H1 (cell line): ENCODE data around the gene THBS1. TPM values are rescaled to one million over a fixed set of nuclear protein-coding genes. Genes with fewer than 3 reads are reported as not detected.

Experiments
- CTCF ChIA-PET: fragments of 300-600 bp; sonication (Branson Sonifier 250); formaldehyde crosslinking; loops from one replicate; lab custom pipeline; 2021; ENCODE audit not compliant: partially characterized antibody; lab: Charles Lee
- POLR2A ChIA-PET: fragments of 300-600 bp; sonication (Branson Sonifier 250); formaldehyde crosslinking; loops from one replicate; lab custom pipeline; 2021; ENCODE audit warnings: inconsistent platforms; ENCODE audit not compliant: partially characterized antibody; lab: Charles Lee
- DNase-seq, 2 experiments: peaks; one replicate each; pipeline versions ENCODE4 v3.0.0 to v3.0.0-alpha.2; 2010 to 2022; ENCODE audit warnings: low spot score in 2 of 2, low read depth in 1 of 2, mixed read lengths in 1 of 2
- FAIRE-seq: peaks from 2 replicates; lab custom pipeline; 2011; peaks lifted over from hg19 to GRCh38; lab: Jason Lieb, UNC
- H2AFZ ChIP-seq: 2 replicates; pipeline ENCODE4 v1.8.1; 2012; ENCODE audit warnings: low read length, inconsistent platforms
- H2AK5ac ChIP-seq: 2 replicates; pipeline ENCODE4 v1.6.1; 2013; ENCODE audit warnings: low read depth, low read length
- H2BK120ac ChIP-seq: replicated peaks from 2 replicates; pipeline ENCODE3; 2013; ENCODE audit warnings: low read depth, low read length, inconsistent platforms
- H2BK12ac ChIP-seq: 2 replicates; pipeline ENCODE4 v1.6.1; 2013; ENCODE audit warnings: low read depth, low read length
- H2BK15ac ChIP-seq: 2 replicates; pipeline ENCODE4 v1.6.1; 2013; ENCODE audit warnings: low read length
- H2BK20ac ChIP-seq: 2 replicates; pipeline ENCODE4 v1.6.1; 2013; ENCODE audit warnings: low read length
- H2BK5ac ChIP-seq: 2 replicates; pipeline ENCODE4 v1.6.1; 2013; ENCODE audit warnings: low read depth, low read length
- H3K14ac ChIP-seq: 2 replicates; pipeline ENCODE4 v1.6.1; 2013; ENCODE audit warnings: inconsistent platforms; ENCODE audit not compliant: insufficient read length
- H3K18ac ChIP-seq: 2 replicates; pipeline ENCODE4 v1.6.1; 2013; ENCODE audit warnings: low read length; ENCODE audit errors: extremely low read depth
- H3K23ac ChIP-seq: 2 replicates; pipeline ENCODE4 v1.6.1; 2013; ENCODE audit warnings: inconsistent platforms; ENCODE audit not compliant: insufficient read length
- H3K23me2 ChIP-seq: 2 replicates; pipeline ENCODE4 v1.6.1; 2013; ENCODE audit warnings: low read depth, low read length
- H3K27ac ChIP-seq: 2 replicates; pipeline ENCODE4 v1.6.1; 2011; ENCODE audit warnings: low read depth, low read length, inconsistent platforms
- H3K27me3 ChIP-seq, 4 experiments: replicated peaks in 1 of 4; 1 replicate in 1 of 4; 2 replicates in 3 of 4; pipeline versions ENCODE4 v1.6.1 to v1.8.1; 2011 to 2013; ENCODE audit warnings: low read length in 3 of 4, mild to moderate bottlenecking in 3 of 4, inconsistent platforms in 2 of 4, mixed read lengths in 2 of 4, moderate library complexity in 1 of 4; ENCODE audit not compliant: control insufficient read depth in 3 of 4, insufficient read depth in 3 of 4; ENCODE audit errors: extremely low read depth in 1 of 4
- H3K36me3 ChIP-seq, 4 experiments: 2 replicates each; pipeline versions ENCODE4 v1.6.1 to v1.8.1; 2011 to 2013; ENCODE audit warnings: mild to moderate bottlenecking in 4 of 4, low read length in 3 of 4, moderate library complexity in 2 of 4, control low read depth in 1 of 4, inconsistent platforms in 1 of 4; ENCODE audit not compliant: insufficient read depth in 4 of 4, control insufficient read depth in 2 of 4
- H3K4ac ChIP-seq: replicated peaks from 2 replicates; pipeline ENCODE3; 2013; ENCODE audit warnings: low read length, low read depth, mixed read lengths, inconsistent platforms; ENCODE audit not compliant: insufficient read length
- H3K4me1 ChIP-seq, 4 experiments: replicated peaks in 1 of 4; 1 replicate in 1 of 4; 2 replicates in 3 of 4; pipeline versions ENCODE4 v1.6.1 to v1.8.1; 2011 to 2013; ENCODE audit warnings: low read length in 3 of 4, inconsistent platforms in 2 of 4, mixed read lengths in 1 of 4; ENCODE audit not compliant: insufficient read depth in 4 of 4, control insufficient read depth in 3 of 4
- H3K4me2 ChIP-seq, 2 experiments: 2 replicates each; pipeline versions ENCODE4 v1.6.1 to v1.8.1; 2011 to 2013; ENCODE audit warnings: low read depth in 2 of 2, low read length in 2 of 2, control low read depth in 1 of 2, inconsistent platforms in 1 of 2, mild to moderate bottlenecking in 1 of 2; ENCODE audit not compliant: insufficient read depth in 1 of 2
- H3K4me3 ChIP-seq, 4 experiments: fragments of 200-600, 300-600 bp in 1 of 4; sonication (generic), shearing (Covaris generic), sonication (Bioruptor Twin) in 1 of 4; 2 replicates each; pipeline versions ENCODE4 v1.5.1 to v1.8.1; 2011 to 2016; ENCODE audit warnings: low read length in 4 of 4, low read depth in 3 of 4, control low read depth in 2 of 4, inconsistent platforms in 2 of 4, mild to moderate bottlenecking in 2 of 4, mixed read lengths in 1 of 4, moderate library complexity in 1 of 4; ENCODE audit not compliant: insufficient read depth in 2 of 4; ENCODE audit errors: extremely low read depth in 1 of 4
- H3K56ac ChIP-seq: replicated peaks from 2 replicates; pipeline ENCODE3; 2013; ENCODE audit warnings: low read depth, mild to moderate bottlenecking, mixed read lengths, low read length, inconsistent platforms; ENCODE audit not compliant: insufficient read length
- H3K79me1 ChIP-seq: 2 replicates; pipeline ENCODE4 v1.6.1; 2013; ENCODE audit warnings: low read depth, low read length, control low read depth
- H3K79me2 ChIP-seq, 2 experiments: 2 replicates each; pipeline versions ENCODE4 v1.6.1 to v1.8.1; 2012 to 2013; ENCODE audit warnings: low read length in 2 of 2, mild to moderate bottlenecking in 2 of 2, inconsistent platforms in 1 of 2; ENCODE audit not compliant: insufficient read depth in 2 of 2, control insufficient read depth in 1 of 2
- H3K9ac ChIP-seq, 4 experiments: replicated peaks in 1 of 4; 1 replicate in 1 of 4; 2 replicates in 3 of 4; pipeline versions ENCODE4 v1.6.1 to v1.8.1; 2011 to 2013; ENCODE audit warnings: low read depth in 3 of 4, low read length in 3 of 4, control low read depth in 2 of 4, mild to moderate bottlenecking in 2 of 4, moderate library complexity in 2 of 4, inconsistent platforms in 1 of 4; ENCODE audit errors: extremely low read depth in 1 of 4
- H3K9me3 ChIP-seq, 2 experiments: 2 replicates each; pipeline versions ENCODE4 v1.6.1 to v1.8.1; 2012 to 2013; ENCODE audit warnings: mild to moderate bottlenecking in 2 of 2, moderate library complexity in 2 of 2, control low read depth in 1 of 2, inconsistent platforms in 1 of 2, low read depth in 1 of 2, low read length in 1 of 2, mixed read lengths in 1 of 2; ENCODE audit not compliant: insufficient read depth in 2 of 2
- H4K20me1 ChIP-seq, 2 experiments: replicated peaks in 1 of 2; 2 replicates each; pipeline versions ENCODE3 to v1.8.1; 2011 to 2013; ENCODE audit warnings: inconsistent platforms in 2 of 2, low read length in 2 of 2, mild to moderate bottlenecking in 1 of 2; ENCODE audit not compliant: insufficient read depth in 2 of 2, control insufficient read depth in 1 of 2
- H4K5ac ChIP-seq: 2 replicates; pipeline ENCODE4 v1.6.1; 2013; ENCODE audit warnings: low read length, low read depth, mixed read lengths, inconsistent platforms; ENCODE audit not compliant: insufficient read length
- H4K8ac ChIP-seq: 2 replicates; pipeline ENCODE4 v1.8.0; 2013; ENCODE audit warnings: mild to moderate bottlenecking, moderate library complexity, low read length, inconsistent platforms; ENCODE audit not compliant: insufficient read depth; ENCODE audit errors: extremely low read depth
- H4K91ac ChIP-seq: replicated peaks from 2 replicates; pipeline ENCODE3; 2013; ENCODE audit warnings: low read length, mixed read lengths, inconsistent platforms; ENCODE audit not compliant: insufficient read length
- TEAD4 ChIP-seq: IDR thresholded peaks from 2 replicates; pipeline ENCODE4 v1.6.1; 2012; ENCODE audit warnings: low read depth, low read length, inconsistent platforms, mixed read lengths
- YY1 ChIP-seq: IDR thresholded peaks from 2 replicates; pipeline ENCODE4 v1.6.1; 2011; ENCODE audit warnings: low read depth, mild to moderate bottlenecking, low read length
- WGBS, 2 experiments: shearing (Covaris generic) in 1 of 2; methylation state at CpG; one replicate each; pipeline versions ENCODE4 v1.1.6 to v1.1.7; 2013 to 2015; ENCODE audit warnings: low lambda C conversion rate in 2 of 2, mixed read lengths in 2 of 2, inconsistent platforms in 1 of 2, low coverage in 1 of 2, missing lambda C conversion rate in 1 of 2; ENCODE audit not compliant: insufficient replicate concordance in 2 of 2, insufficient coverage in 1 of 2, insufficient read length in 1 of 2; ENCODE audit errors: extremely low coverage in 1 of 2, missing lambda C conversion rate in 1 of 2; 5-methylcytosine and 5-hydroxymethylcytosine counted together
- polyA plus RNA-seq, 7 experiments: library from polyadenylated mRNA; depleted of rRNA in 3 of 7; stranded (reverse) in 5 of 7; unstranded in 2 of 7; fragments of >200 nt in 5 of 7; fragments of 200-250 nt in 2 of 7; gene quantifications; 1 replicate in 5 of 7; 2 replicates in 1 of 7; 4 replicates in 1 of 7; pipeline versions ENCODE4 v1.2.1 to v1.2.3, GENCODE V29; 2011 to 2013; ENCODE audit warnings: missing spikeins in 2 of 7, mixed read lengths in 2 of 7
- total RNA-seq: library from RNA; stranded (reverse); fragmentation: NEBNext Ultra II Directional; extraction: Animal tissue kit (Norgen Biotek cat#: 25700); gene quantifications from 2 replicates; pipeline ENCODE4 v1.2.1, GENCODE V29; 2021

Gene THBS1
- total and polyA plus RNA-seq, 2 of the 8 experiments (the other 6 are each of a cell fraction or from before 2014, with no cell fraction given), result 10.3 to 63.3 TPM

- TF ChIP-seq TEAD4, result 0 out of 2 replicates have a peak, but pooled peaks have one; percentile 17
- TF ChIP-seq YY1, result no peak
- no peak overlapping the region for H4K8ac ChIP-seq
- no peak overlapping the region for H3K18ac ChIP-seq
- no peaks in the 10 kb centered on the region for H3K79me2 ChIP-seq
- no peak overlapping the region for H3K4me2 ChIP-seq
- H2BK12ac ChIP-seq, result no peak overlapping the region
- no peak overlapping the region for H3K14ac ChIP-seq
- H2BK20ac ChIP-seq, result no peak overlapping the region
- WGBS, 2 experiments, result 51% methylated on average over 5 of the region's 5 CpGs; no CpG with 5 or more reads in 1 of the 2 experiments
- no peaks in the 10 kb centered on the region for H4K20me1 ChIP-seq
- no peak overlapping the region for H2AK5ac ChIP-seq
- H3K9ac ChIP-seq, result no peak overlapping the region
- H2BK5ac ChIP-seq, result no peak overlapping the region
- H2BK15ac ChIP-seq, result no peak overlapping the region
- POLR2A ChIA-PET, result no interaction called here
- no peak overlapping the region for H3K4me3 ChIP-seq
- CTCF ChIA-PET, result interaction anchor here (0.8 to 1.8 kb wide), 6 partner anchors 13 to 115 kb away, joined by 3 to 6 read pairs (median 4); no protein-coding TSS in a partner anchor
- DNase-seq (no peak), FAIRE-seq (peak; percentile 39)
- H4K5ac ChIP-seq, result no peak overlapping the region
- no peaks in the 10 kb centered on the region for H3K27me3 ChIP-seq
- no peaks in the 10 kb centered on the region for H3K23me2 ChIP-seq
- H3K56ac ChIP-seq, result no peak overlapping the region
- no peak overlapping the region for H3K27ac ChIP-seq
- no peaks in the 10 kb centered on the region for H3K36me3 ChIP-seq
- H3K4ac ChIP-seq, result no peak overlapping the region
- no peak overlapping the region for H4K91ac ChIP-seq
- no peaks in the 10 kb centered on the region for H3K9me3 ChIP-seq
- H2BK120ac ChIP-seq, result no peak overlapping the region
- no peaks in the 10 kb centered on the region for H3K79me1 ChIP-seq
- no peak overlapping the region for H2AFZ ChIP-seq
- H3K23ac ChIP-seq, result no peak overlapping the region
- peaks cover 0 to 7% (median 3%) of the 10 kb centered on the region in 4 experiments; a peak in 4 of 7 replicates for H3K4me1 ChIP-seq
Observed at GRCh38 chr15:39642011-39642640, 61.2 kb downstream of the THBS1 start.
